ENCODE measurements around the gene CLHC1. TPM values are rescaled to one million over a fixed set of nuclear protein-coding genes. Genes with fewer than 3 reads are reported as not detected.
A peak's percentile ranks its signal among the peaks of the same experiment; 100 is the strongest.

Gene CLHC1
- total and polyA plus RNA-seq, 8 donors: 2.9 to 20.0 (median 7.0) TPM

- DNase-seq (peak in 4 of 6 donors; percentile 51 to 74 (median 62)), FAIRE-seq (no peak), ATAC-seq (peak; percentile 24 to 55 (median 42))
- intact Hi-C loops (cut with DNase I): loop anchor here in 2 of 3 donors (10.0 kb wide), 2 partner anchors 116 to 256 kb away; no protein-coding TSS in a partner anchor
- Histone ChIP-seq H3K36me3 (no peaks in the 10 kb centered on the region), H3K27me3 (no peaks in the 10 kb centered on the region), H3K4me1 (peaks cover 82 to 91% (median 87%) of the 10 kb centered on the region in 3 donors), H3K4me3 (no peak overlapping the region), H3K9me3 (no peaks in the 10 kb centered on the region), H3K27ac (peak overlapping the region in 3 of 4 donors; percentile 48 to 86 (median 81))
- 5 to 10% methylated on average over 2 of the region's 2 CpGs for WGBS, 2 donors
- no peak for TF ChIP-seq CTCF (IDR thresholded peaks at IDR 0.05)
Observed at GRCh38 chr2:55160422-55160821, 71.7 kb downstream of the CLHC1 start.

GRCh38 chr2:55159752-55160151 is 72.3 kb downstream of the CLHC1 start:
- intact Hi-C loops (cut with DNase I): loop anchor here in 2 of 3 donors (10.0 kb wide), 2 partner anchors 115 to 255 kb away; no protein-coding TSS in a partner anchor
- no peak for TF ChIP-seq CTCF (IDR thresholded peaks at IDR 0.05)
- Histone ChIP-seq H3K4me1 (peaks cover 81 to 90% (median 85%) of the 10 kb centered on the region in 3 donors), H3K4me3 (no peak overlapping the region), H3K36me3 (no peaks in the 10 kb centered on the region), H3K27ac (peak overlapping the region in 3 of 4 donors; percentile 48 to 86 (median 81)), H3K27me3 (no peaks in the 10 kb centered on the region), H3K9me3 (no peaks in the 10 kb centered on the region)
- 53 to 68% methylated on average over 2 of the region's 2 CpGs for WGBS, 2 donors
- no peak for DNase-seq
- no peak for FAIRE-seq
- ATAC-seq: no peak

- Histone ChIP-seq H3K27me3 (no peaks in the 10 kb centered on the region), H3K36me3 (no peaks in the 10 kb centered on the region), H3K4me3 (no peak overlapping the region), H3K9me3 (no peaks in the 10 kb centered on the region), H3K4me1 (peaks cover 81 to 87% (median 82%) of the 10 kb centered on the region in 3 donors), H3K27ac (peak overlapping the region in 3 of 4 donors; percentile 32 to 86 (median 81))
- FAIRE-seq (no peak), ATAC-seq (peak; percentile 33 to 49 (median 40)), DNase-seq (peak in 4 of 6 donors; percentile 55 to 73 (median 66))
- intact Hi-C loops (cut with DNase I): no loop called here
- TF ChIP-seq CTCF (IDR thresholded peaks at IDR 0.05): no peak
- 30 to 33% methylated on average over 4 of the region's 4 CpGs for WGBS, 2 donors
Observed at GRCh38 chr2:55159037-55159651, 72.9 kb downstream of the CLHC1 start.

GRCh38 chr2:55158111-55158814 is 73.8 kb downstream of the CLHC1 start:
- FAIRE-seq: no peak
- WGBS, 2 donors: 60 to 62% methylated on average over 10 of the region's 10 CpGs
- no peak for TF ChIP-seq CTCF (IDR thresholded peaks at IDR 0.05)
- peak in 3 of 4 donors; percentile 30 to 34 (median 31) for ATAC-seq
- Histone ChIP-seq H3K4me3 (no peak overlapping the region), H3K27me3 (no peaks in the 10 kb centered on the region), H3K4me1 (peaks cover 74 to 82% (median 77%) of the 10 kb centered on the region in 3 donors), H3K36me3 (no peaks in the 10 kb centered on the region), H3K9me3 (no peaks in the 10 kb centered on the region), H3K27ac (peak overlapping the region in 3 of 4 donors; percentile 23 to 86 (median 81))
- intact Hi-C loops (cut with DNase I): no loop called here
- no peak for DNase-seq
